ENCODE data around the gene ZMYND8. TPM values are rescaled to one million over a fixed set of nuclear protein-coding genes. Genes with fewer than 3 reads are reported as not detected.
"Not testable (repeated sequence)": the region's sequence is repeated elsewhere in the genome, so short reads cannot be mapped to it uniquely, and the experiment has no call there.

The ZMYND8 gene
- total RNA-seq, 1 donor: 18.8 TPM

GRCh38 chr20:47209982-47210381, 146.5 kb downstream of the ZMYND8 start:
- Histone ChIP-seq H3K4me3 (ENCODE audit: insufficient read depth, low read length) (no peak overlapping the region), H4K20me1 (ENCODE audit: insufficient read depth, low read length) (no peaks in the 10 kb centered on the region), H3K4me2 (ENCODE audit: insufficient read depth, low read length) (no peak overlapping the region), H3K27ac (ENCODE audit: low read depth, low read length) (no peak overlapping the region), H2AFZ (ENCODE audit: low read length) (no peak overlapping the region), H3K27me3 (ENCODE audit: insufficient read depth, low read length) (no peaks in the 10 kb centered on the region), H3K79me2 (ENCODE audit: insufficient read depth, low read length) (peaks cover 17% of the 10 kb centered on the region), H3K36me3 (ENCODE audit: insufficient read depth, low read length) (peaks cover 50% of the 10 kb centered on the region), H3K9me3 (ENCODE audit: low read depth, low read length) (no peaks in the 10 kb centered on the region), H3K4me1 (ENCODE audit: insufficient read depth, low read length) (peaks cover 11% of the 10 kb centered on the region)
- no peak for TF ChIP-seq CTCF (IDR thresholded peaks at IDR 0.05; ENCODE audit: extremely low read depth, low read depth, low read length)
- no peak for DNase-seq (ENCODE audit: insufficient read length, low spot score, missing footprints)

GRCh38 chr20:47208534-47209174, 147.8 kb downstream of the ZMYND8 start:
- no peak overlapping the region for H3K27ac ChIP-seq (ENCODE audit: low read depth, low read length)
- H3K4me3 ChIP-seq (ENCODE audit: insufficient read depth, low read length): no peak overlapping the region
- no peak overlapping the region for H2AFZ ChIP-seq (ENCODE audit: low read length)
- no peaks in the 10 kb centered on the region for H3K9me3 ChIP-seq (ENCODE audit: low read depth, low read length)
- peaks cover 14% of the 10 kb centered on the region for H3K4me1 ChIP-seq (ENCODE audit: insufficient read depth, low read length)
- peaks cover 17% of the 10 kb centered on the region for H3K79me2 ChIP-seq (ENCODE audit: insufficient read depth, low read length)
- TF ChIP-seq CTCF (IDR thresholded peaks at IDR 0.05; ENCODE audit: extremely low read depth, low read depth, low read length): no peak
- H4K20me1 ChIP-seq (ENCODE audit: insufficient read depth, low read length): no peaks in the 10 kb centered on the region
- no peak for DNase-seq (ENCODE audit: insufficient read length, low spot score, missing footprints)
- H3K36me3 ChIP-seq (ENCODE audit: insufficient read depth, low read length): peaks cover 41% of the 10 kb centered on the region
- no peak overlapping the region for H3K4me2 ChIP-seq (ENCODE audit: insufficient read depth, low read length)
- H3K27me3 ChIP-seq (ENCODE audit: insufficient read depth, low read length): no peaks in the 10 kb centered on the region

GRCh38 chr20:47206962-47207641, 149.4 kb downstream of the ZMYND8 start:
- H3K27me3 ChIP-seq (ENCODE audit: insufficient read depth, low read length): no peaks in the 10 kb centered on the region
- peaks cover 14% of the 10 kb centered on the region for H3K4me1 ChIP-seq (ENCODE audit: insufficient read depth, low read length)
- H3K27ac ChIP-seq (ENCODE audit: low read depth, low read length): no peak overlapping the region
- H3K79me2 ChIP-seq (ENCODE audit: insufficient read depth, low read length): peaks cover 3% of the 10 kb centered on the region
- H4K20me1 ChIP-seq (ENCODE audit: insufficient read depth, low read length): no peaks in the 10 kb centered on the region
- no peak for TF ChIP-seq CTCF (IDR thresholded peaks at IDR 0.05; ENCODE audit: extremely low read depth, low read depth, low read length)
- H3K9me3 ChIP-seq (ENCODE audit: low read depth, low read length): no peaks in the 10 kb centered on the region
- peaks cover 27% of the 10 kb centered on the region for H3K36me3 ChIP-seq (ENCODE audit: insufficient read depth, low read length)
- no peak overlapping the region for H2AFZ ChIP-seq (ENCODE audit: low read length)
- no peak for DNase-seq (ENCODE audit: insufficient read length, low spot score, missing footprints)
- H3K4me2 ChIP-seq (ENCODE audit: insufficient read depth, low read length): no peak overlapping the region
- H3K4me3 ChIP-seq (ENCODE audit: insufficient read depth, low read length): no peak overlapping the region

GRCh38 chr20:47206552-47206951, 149.9 kb downstream of the ZMYND8 start:
- not testable (repeated sequence) for H3K27ac ChIP-seq (ENCODE audit: low read depth, low read length); H3K9me3 ChIP-seq (ENCODE audit: low read depth, low read length); H2AFZ ChIP-seq (ENCODE audit: low read length); H4K20me1 ChIP-seq (ENCODE audit: insufficient read depth, low read length); H3K79me2 ChIP-seq (ENCODE audit: insufficient read depth, low read length); DNase-seq (ENCODE audit: insufficient read length, low spot score, missing footprints); H3K4me3 ChIP-seq (ENCODE audit: insufficient read depth, low read length); H3K4me2 ChIP-seq (ENCODE audit: insufficient read depth, low read length); H3K27me3 ChIP-seq (ENCODE audit: insufficient read depth, low read length)
- Histone ChIP-seq H3K4me1 (ENCODE audit: insufficient read depth, low read length) (peaks cover 14% of the 10 kb centered on the region), H3K36me3 (ENCODE audit: insufficient read depth, low read length) (peaks cover 22% of the 10 kb centered on the region)
